Smooth muscle cell (in vitro differentiated cells): ENCODE measurements around the gene DOCK6. TPM values are rescaled to one million over a fixed set of nuclear protein-coding genes. Genes with fewer than 3 reads are reported as not detected.

ENCODE experiments used
- DNase-seq: peaks from one replicate; lab custom pipeline; 2025; ENCODE audit not compliant: unreplicated experiment; lab: John Stamatoyannopoulos, UW
- H2AFZ ChIP-seq: fragments of 200-600 bp; sonication (generic); 2 replicates; pipeline ENCODE4 v1.6.0; 2016; ENCODE audit warnings: antibody characterized with exemption, low read depth, mild to moderate bottlenecking
- H3F3A ChIP-seq: fragments of 200-600 bp; sonication (generic); 2 replicates; pipeline ENCODE4 v1.6.0; 2017; ENCODE audit warnings: antibody characterized with exemption, low read depth
- H3K27ac ChIP-seq: fragments of 200-600 bp; sonication (generic); 2 replicates; pipeline ENCODE4 v1.5.1; 2016; ENCODE audit warnings: low read depth, mild to moderate bottlenecking
- H3K27me3 ChIP-seq: fragments of 200-600 bp; sonication (generic); 2 replicates; pipeline ENCODE4 v1.6.1; 2016; ENCODE audit warnings: low read depth, mild to moderate bottlenecking
- H3K36me3 ChIP-seq: fragments of 200-600 bp; sonication (generic); 2 replicates; pipeline ENCODE4 v1.5.1; 2016; ENCODE audit warnings: low read depth
- H3K4me1 ChIP-seq: fragments of 200-600 bp; sonication (generic); 2 replicates; pipeline ENCODE4 v1.5.1; 2016; ENCODE audit warnings: low read depth
- H3K4me2 ChIP-seq: fragments of 200-600 bp; sonication (generic); 2 replicates; pipeline ENCODE4 v1.6.0; 2016; ENCODE audit warnings: mild to moderate bottlenecking
- H3K4me3 ChIP-seq: fragments of 200-600 bp; sonication (generic); 2 replicates; pipeline ENCODE4 v1.5.1; 2016; ENCODE audit warnings: mild to moderate bottlenecking
- H3K79me2 ChIP-seq: fragments of 200-600 bp; sonication (generic); 2 replicates; pipeline ENCODE4 v1.6.0; 2016; ENCODE audit warnings: low read depth, mild to moderate bottlenecking
- H3K9ac ChIP-seq: fragments of 200-600 bp; sonication (generic); 2 replicates; pipeline ENCODE4 v1.6.0; 2016; ENCODE audit warnings: low read depth
- H3K9me3 ChIP-seq: fragments of 200-600 bp; sonication (generic); replicated peaks from 2 replicates; pipeline ENCODE4 v1.5.1; 2016; ENCODE audit warnings: low read depth
- H4K20me1 ChIP-seq: fragments of 200-600 bp; sonication (generic); 2 replicates; pipeline ENCODE4 v1.6.0; 2016; ENCODE audit warnings: low read depth
- WGBS: methylation state at CpG from one replicate; pipeline ENCODE4 v1.1.7; 2016; ENCODE audit warnings: low lambda C conversion rate; 5-methylcytosine and 5-hydroxymethylcytosine counted together
- polyA plus RNA-seq: library from polyadenylated mRNA; unstranded; fragments of >200 nt; fragmentation: Nextera tagmentation; extraction: Ambion mirVana; gene quantifications from 2 replicates; pipeline ENCODE4 v1.2.1, GENCODE V29; 2016
- total RNA-seq: library from RNA; depleted of rRNA; stranded (reverse); fragments of >200 nt; gene quantifications from 2 replicates; pipeline ENCODE4 v1.2.3, GENCODE V29; 2014
- TF ChIP-seq, protein P1 (sequence below): fragments of 200-600 bp; sonication (generic); IDR thresholded peaks from 2 replicates; pipeline ENCODE4 v1.5.1; 2017; ENCODE audit warnings: borderline replicate concordance, mild to moderate bottlenecking, antibody characterized with exemption; ENCODE audit not compliant: insufficient read depth, poor library complexity, severe bottlenecking

Gene DOCK6
- total and polyA plus RNA-seq, 2 experiments from 2014 or later = 13.8 to 14.8 TPM

DNA sequence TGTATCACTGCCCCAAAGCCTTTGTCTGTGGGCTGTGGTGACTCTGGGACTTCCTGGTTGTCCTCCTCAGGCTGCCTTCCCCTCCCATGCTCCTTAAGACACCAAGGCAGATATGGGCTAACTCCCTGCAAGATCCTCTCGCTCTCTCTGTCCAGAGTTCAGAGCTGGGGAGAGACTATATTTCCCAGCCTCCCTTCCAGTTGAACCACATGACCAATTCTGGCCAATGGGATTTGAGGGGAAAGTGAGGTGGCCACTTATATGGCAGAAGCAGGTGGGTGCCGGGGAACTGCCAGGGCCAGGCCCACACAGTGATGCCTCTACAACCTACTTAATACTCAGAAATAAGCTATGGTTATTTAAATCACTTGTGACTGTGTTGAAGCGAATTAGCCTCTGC lies 39.1 kb downstream of the DOCK6 start:
- no peaks in the 10 kb centered on the region for H3K27me3 ChIP-seq
- peaks cover 3% of the 10 kb centered on the region for H3K9me3 ChIP-seq
- no peaks in the 10 kb centered on the region for H3F3A ChIP-seq
- no peaks in the 10 kb centered on the region for H3K79me2 ChIP-seq
- TF ChIP-seq, protein P1, sequence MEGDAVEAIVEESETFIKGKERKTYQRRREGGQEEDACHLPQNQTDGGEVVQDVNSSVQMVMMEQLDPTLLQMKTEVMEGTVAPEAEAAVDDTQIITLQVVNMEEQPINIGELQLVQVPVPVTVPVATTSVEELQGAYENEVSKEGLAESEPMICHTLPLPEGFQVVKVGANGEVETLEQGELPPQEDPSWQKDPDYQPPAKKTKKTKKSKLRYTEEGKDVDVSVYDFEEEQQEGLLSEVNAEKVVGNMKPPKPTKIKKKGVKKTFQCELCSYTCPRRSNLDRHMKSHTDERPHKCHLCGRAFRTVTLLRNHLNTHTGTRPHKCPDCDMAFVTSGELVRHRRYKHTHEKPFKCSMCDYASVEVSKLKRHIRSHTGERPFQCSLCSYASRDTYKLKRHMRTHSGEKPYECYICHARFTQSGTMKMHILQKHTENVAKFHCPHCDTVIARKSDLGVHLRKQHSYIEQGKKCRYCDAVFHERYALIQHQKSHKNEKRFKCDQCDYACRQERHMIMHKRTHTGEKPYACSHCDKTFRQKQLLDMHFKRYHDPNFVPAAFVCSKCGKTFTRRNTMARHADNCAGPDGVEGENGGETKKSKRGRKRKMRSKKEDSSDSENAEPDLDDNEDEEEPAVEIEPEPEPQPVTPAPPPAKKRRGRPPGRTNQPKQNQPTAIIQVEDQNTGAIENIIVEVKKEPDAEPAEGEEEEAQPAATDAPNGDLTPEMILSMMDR = no peak
- peaks cover 15% of the 10 kb centered on the region for H3K36me3 ChIP-seq
- H3K4me1 ChIP-seq = no peaks in the 10 kb centered on the region
- no peak overlapping the region for H3K4me3 ChIP-seq
- no peaks in the 10 kb centered on the region for H4K20me1 ChIP-seq
- DNase-seq = no peak
- no peak overlapping the region for H3K4me2 ChIP-seq
- WGBS = 97% methylated on average over 3 of the region's 3 CpGs
- no peak overlapping the region for H2AFZ ChIP-seq
- no peak overlapping the region for H3K9ac ChIP-seq
- no peak overlapping the region for H3K27ac ChIP-seq

DNA sequence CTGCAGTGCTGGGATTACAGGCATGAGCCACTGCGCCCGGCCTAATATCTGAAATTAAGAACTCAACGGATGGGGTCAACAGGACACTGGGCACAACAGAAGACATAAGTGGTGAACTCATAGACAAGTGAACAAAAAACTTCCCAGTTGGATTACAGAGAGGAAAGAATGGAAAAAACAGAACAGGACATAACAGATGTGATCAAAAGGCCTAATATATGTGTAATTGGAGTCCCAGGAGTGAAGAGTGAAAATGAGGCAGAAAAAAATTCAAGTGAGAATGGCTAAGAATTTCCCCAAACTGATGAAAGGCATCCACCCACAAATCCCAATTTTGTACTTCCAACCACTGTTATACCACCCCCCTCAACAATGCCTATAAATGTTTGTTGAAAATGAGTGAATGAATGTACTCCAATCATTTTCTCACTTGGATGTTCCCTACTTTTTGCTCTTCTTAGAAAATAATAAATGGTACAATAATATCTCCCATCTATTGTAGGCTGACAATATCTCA lies 41.2 kb downstream of the DOCK6 start:
- no peaks in the 10 kb centered on the region for H3K79me2 ChIP-seq
- no peak overlapping the region for H3K9ac ChIP-seq
- H3K27me3 ChIP-seq = no peaks in the 10 kb centered on the region
- no peaks in the 10 kb centered on the region for H3K4me1 ChIP-seq
- no peak for DNase-seq
- no peak overlapping the region for H3K4me3 ChIP-seq
- peaks cover 15% of the 10 kb centered on the region for H3K36me3 ChIP-seq
- no peaks in the 10 kb centered on the region for H3F3A ChIP-seq
- H4K20me1 ChIP-seq = no peaks in the 10 kb centered on the region
- H3K9me3 ChIP-seq = peaks cover 3% of the 10 kb centered on the region
- no peak overlapping the region for H2AFZ ChIP-seq
- WGBS = 100% methylated on average over 3 of the region's 3 CpGs
- H3K27ac ChIP-seq = no peak overlapping the region
- H3K4me2 ChIP-seq = no peak overlapping the region
- TF ChIP-seq, protein P1 = no peak

DNA sequence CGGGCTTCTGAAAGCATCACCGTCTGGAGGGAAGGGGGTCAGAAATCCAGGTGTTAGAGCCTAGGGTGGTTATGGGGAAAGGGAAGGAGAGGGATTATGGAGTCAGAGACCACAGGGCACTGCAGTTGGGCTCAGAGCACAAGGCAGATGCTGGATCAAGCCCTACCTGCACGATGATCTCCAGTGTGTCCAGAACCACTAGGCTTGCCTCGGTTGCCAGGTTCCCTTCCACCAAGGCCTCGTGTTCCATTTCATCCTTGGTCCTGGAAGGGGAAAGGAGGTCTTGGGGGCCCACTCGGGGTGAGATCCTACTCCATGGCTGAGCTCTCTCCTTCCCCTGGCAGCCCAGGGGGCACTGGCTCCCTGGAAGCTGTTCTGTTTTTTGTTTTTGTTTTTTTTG lies 47.9 kb downstream of the DOCK6 start:
- Histone ChIP-seq H3K36me3 (no peaks in the 10 kb centered on the region), H2AFZ (no peak overlapping the region), H3F3A (peaks cover 9% of the 10 kb centered on the region), H3K4me3 (no peak overlapping the region), H4K20me1 (no peaks in the 10 kb centered on the region), H3K79me2 (no peaks in the 10 kb centered on the region), H3K27me3 (no peaks in the 10 kb centered on the region), H3K27ac (no peak overlapping the region), H3K9me3 (no peaks in the 10 kb centered on the region), H3K4me1 (no peaks in the 10 kb centered on the region), H3K9ac (no peak overlapping the region), H3K4me2 (no peak overlapping the region)
- no peak for DNase-seq
- WGBS = 95% methylated on average over 6 of the region's 6 CpGs
- TF ChIP-seq, protein P1 = no peak

DNA sequence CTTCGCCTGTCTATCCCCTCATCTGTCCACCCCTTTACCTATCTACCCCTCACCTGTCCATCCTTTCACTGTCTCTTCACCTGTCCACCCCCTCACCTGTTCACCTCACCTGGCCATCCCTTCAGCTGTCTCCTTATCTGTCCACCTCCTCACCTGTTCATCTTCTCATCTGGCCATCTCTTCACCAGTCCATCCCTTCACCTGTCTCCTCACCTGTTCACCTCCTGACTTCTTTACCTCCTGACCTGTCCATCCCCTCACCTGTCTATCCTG lies 51.7 kb downstream of the DOCK6 start:
- Histone ChIP-seq H3K4me3 (no peak overlapping the region), H3K27me3 (no peaks in the 10 kb centered on the region), H3K4me2 (no peak overlapping the region), H3K36me3 (no peaks in the 10 kb centered on the region), H2AFZ (no peak overlapping the region), H3K79me2 (no peaks in the 10 kb centered on the region), H3K9me3 (no peaks in the 10 kb centered on the region), H3F3A (peaks cover 9% of the 10 kb centered on the region), H3K27ac (no peak overlapping the region), H3K9ac (no peak overlapping the region), H3K4me1 (no peaks in the 10 kb centered on the region), H4K20me1 (no peaks in the 10 kb centered on the region)
- WGBS = no CpG with 5 or more reads among the region's 1 CpG
- no peak for DNase-seq
- TF ChIP-seq, protein P1 = no peak
